Esophagus squamous epithelium (tissue), 5 donors: ENCODE data around the gene ZNF577. TPM values are rescaled to one million over a fixed set of nuclear protein-coding genes. Genes with fewer than 3 reads are reported as not detected.
A peak's percentile ranks its signal among the peaks of the same experiment; 100 is the strongest.
"Not testable (repeated sequence)": the region's sequence is repeated elsewhere in the genome, so short reads cannot be mapped to it uniquely, and the experiment has no call there.

Experiments used
- DNase-seq: peaks from one replicate; lab custom pipeline; 2025; lab: John Stamatoyannopoulos, UW
- H3K27ac ChIP-seq, 4 donors: fragments of 200-600 bp; sonication (generic); one replicate each; pipeline ENCODE4 v1.5.1; 2016 to 2019; ENCODE audit warnings: mild to moderate bottlenecking in 1 of 4
- H3K27me3 ChIP-seq, 4 donors: fragments of 200-600 bp; sonication (generic); 1 replicate in 3 of 4; 2 replicates in 1 of 4; pipeline versions ENCODE4 v1.5.1 to v1.6.0; 2017 to 2021; ENCODE audit warnings: antibody characterized with exemption in 1 of 4
- H3K36me3 ChIP-seq, 3 donors: fragments of 200-600 bp; sonication (generic); one replicate each; pipeline ENCODE4 v1.5.1; 2016 to 2019
- H3K4me1 ChIP-seq, 3 donors: fragments of 200-600 bp; sonication (generic); one replicate each; pipeline ENCODE4 v1.5.1; 2017 to 2019
- H3K4me3 ChIP-seq, 4 donors: fragments of 200-600 bp; sonication (generic); 1 replicate in 3 of 4; 2 replicates in 1 of 4; pipeline ENCODE4 v1.5.1; 2016 to 2019; ENCODE audit warnings: mild to moderate bottlenecking in 2 of 4, moderate library complexity in 1 of 4
- H3K9me3 ChIP-seq, 3 donors: fragments of 200-600 bp; sonication (generic); one replicate each; pipeline ENCODE4 v1.5.1; 2016 to 2019
- CTCF ChIP-seq, 6 experiments: fragments of 450-650 bp in 4 of 6; fragments of 200-600 bp in 2 of 6; sonication (generic) in 2 of 6; IDR thresholded peaks; one replicate each; pipeline ENCODE4 v1.5.1; 2016 to 2019; ENCODE audit warnings: antibody characterized with exemption in 6 of 6, mild to moderate bottlenecking in 4 of 6, moderate library complexity in 4 of 6
- POLR2A ChIP-seq, 4 donors: fragments of 450-650 bp; IDR thresholded peaks; one replicate each; pipeline ENCODE4 v1.6.1; 2017; ENCODE audit warnings: antibody characterized with exemption in 4 of 4, mild to moderate bottlenecking in 4 of 4, moderate library complexity in 3 of 4
- WGBS, 2 donors: methylation state at CpG; one replicate each; pipeline ENCODE4 v1.1.5; 2018; 5-methylcytosine and 5-hydroxymethylcytosine counted together
- intact Hi-C: fragments of 100-400 bp; cut with DNase I; formaldehyde crosslinking; loops from one replicate; pipeline ENCODE4 v1.15.0; 2022
- total RNA-seq, 4 donors: library from RNA; depleted of rRNA; stranded (reverse); fragments of >200 nt; gene quantifications; one replicate each; pipeline ENCODE4 v1.1.0, GENCODE V29; 2016
- donor health status: DM: yes; HTN: yes; CAD: no.

The ZNF577 gene
- total RNA-seq, 4 donors from 2014 or later, result 2.3 to 13.9 (median 3.3) TPM

GRCh38 chr19:51926426-51926783, 38.7 kb upstream of the ZNF577 start:
- TF ChIP-seq CTCF (IDR thresholded peaks at IDR 0.05), result no peak
- no peak for TF ChIP-seq POLR2A (IDR thresholded peaks at IDR 0.05)
- no peak for DNase-seq
- intact Hi-C loops, result loop anchor here (10.0 kb wide), 1 partner anchor 58 kb away; the partner anchor contains the start of gene ZNF350
- WGBS, 2 donors, result 28 to 39% methylated on average over 11 of the region's 11 CpGs
- Histone ChIP-seq H3K36me3 (peaks cover 0 to 20% (median 0%) of the 10 kb centered on the region in 3 donors), H3K27ac (peak overlapping the region; percentile 81 to 91 (median 90)), H3K4me1 (peaks cover 6 to 16% (median 6%) of the 10 kb centered on the region in 3 donors), H3K9me3 (peaks cover 0 to 46% (median 28%) of the 10 kb centered on the region in 3 donors), H3K27me3 (no peaks in the 10 kb centered on the region), H3K4me3 (peak overlapping the region; percentile 77 to 92 (median 84))

GRCh38 chr19:51921949-51922348, 34.2 kb upstream of the ZNF577 start:
- DNase-seq, result no peak
- H3K36me3 ChIP-seq, result no peaks in the 10 kb centered on the region
- no peak overlapping the region for H3K4me3 ChIP-seq
- no peak overlapping the region for H3K27ac ChIP-seq
- intact Hi-C loops, result loop anchor here (2.0 to 10.0 kb wide), 2 partner anchors 17 to 63 kb away; partner anchors contain the start of gene ZNF350
- H3K4me1 ChIP-seq, result peaks cover 0 to 4% (median 0%) of the 10 kb centered on the region in 3 donors
- 85 to 93% methylated on average over 6 to 7 of the region's 8 CpGs for WGBS, 2 donors
- H3K9me3 ChIP-seq, result peaks cover 0 to 77% (median 57%) of the 10 kb centered on the region in 3 donors
- no peaks in the 10 kb centered on the region for H3K27me3 ChIP-seq
- TF ChIP-seq POLR2A (IDR thresholded peaks at IDR 0.05) (no peak), CTCF (IDR thresholded peaks at IDR 0.05) (no peak)

GRCh38 chr19:51919606-51920005, 31.9 kb upstream of the ZNF577 start:
- TF ChIP-seq POLR2A (IDR thresholded peaks at IDR 0.05) (no peak), CTCF (IDR thresholded peaks at IDR 0.05) (no peak)
- no peak for DNase-seq
- intact Hi-C loops, result loop anchor here (10.0 kb wide), 1 partner anchor 65 kb away; the partner anchor contains the start of gene ZNF350
- Histone ChIP-seq H3K27me3 (no peaks in the 10 kb centered on the region), H3K4me3 (no peak overlapping the region), H3K27ac (no peak overlapping the region), H3K9me3 (peaks cover 0 to 99% (median 79%) of the 10 kb centered on the region in 3 donors), H3K36me3 (no peaks in the 10 kb centered on the region), H3K4me1 (no peaks in the 10 kb centered on the region)
- WGBS, 2 donors, result 75 to 90% methylated on average over 3 of the region's 3 CpGs

- H3K4me1 ChIP-seq, result no peaks in the 10 kb centered on the region
- intact Hi-C loops, result no loop called here
- H3K36me3 ChIP-seq, result no peaks in the 10 kb centered on the region
- 92% methylated on average over 1 of the region's 1 CpG for WGBS, 2 donors
- H3K27ac ChIP-seq, result no peak overlapping the region
- TF ChIP-seq POLR2A (IDR thresholded peaks at IDR 0.05) (no peak), CTCF (IDR thresholded peaks at IDR 0.05) (no peak)
- peaks cover 0 to 96% (median 60%) of the 10 kb centered on the region in 3 donors for H3K9me3 ChIP-seq
- no peaks in the 10 kb centered on the region for H3K27me3 ChIP-seq
- no peak for DNase-seq
- H3K4me3 ChIP-seq, result no peak overlapping the region
Observed at GRCh38 chr19:51916167-51916566, 28.4 kb upstream of the ZNF577 start.

- intact Hi-C loops, result no loop called here
- Histone ChIP-seq H3K4me3 (no peak overlapping the region), H3K27ac (no peak overlapping the region), H3K27me3 (peaks cover 0 to under 1% (median 0%) of the 10 kb centered on the region in 4 donors), H3K36me3 (no peaks in the 10 kb centered on the region), H3K9me3 (peaks cover 0 to 96% (median 52%) of the 10 kb centered on the region in 3 donors), H3K4me1 (no peaks in the 10 kb centered on the region)
- no peak for DNase-seq
- 71 to 75% methylated on average over 5 of the region's 5 CpGs for WGBS, 2 donors
- TF ChIP-seq POLR2A (IDR thresholded peaks at IDR 0.05) (no peak), CTCF (IDR thresholded peaks at IDR 0.05) (no peak)
Observed at GRCh38 chr19:51915324-51915867, 27.6 kb upstream of the ZNF577 start.

- H3K27ac ChIP-seq, intact Hi-C loops, DNase-seq, H3K4me3 ChIP-seq, H3K36me3 ChIP-seq: not testable (repeated sequence)
- H3K4me1 ChIP-seq, result peaks cover 0 to 12% (median 8%) of the 10 kb centered on the region in 3 donors
- H3K9me3 ChIP-seq, result peaks cover 0 to 65% (median 3%) of the 10 kb centered on the region in 3 donors
- peaks cover 0 to 40% (median 0%) of the 10 kb centered on the region in 4 donors for H3K27me3 ChIP-seq
- 33 to 35% methylated on average over 5 of the region's 5 CpGs for WGBS, 2 donors
Observed at GRCh38 chr19:51907981-51908380, 20.2 kb upstream of the ZNF577 start.

- intact Hi-C loops, DNase-seq, H3K4me3 ChIP-seq, H3K27ac ChIP-seq: not testable (repeated sequence)
- H3K36me3 ChIP-seq, result peaks cover 0 to 22% (median 0%) of the 10 kb centered on the region in 3 donors
- peaks cover 0 to 14% (median 8%) of the 10 kb centered on the region in 3 donors for H3K4me1 ChIP-seq
- peaks cover 0 to 69% (median 16%) of the 10 kb centered on the region in 3 donors for H3K9me3 ChIP-seq
- peaks cover 0 to 40% (median 0%) of the 10 kb centered on the region in 4 donors for H3K27me3 ChIP-seq
- 36 to 41% methylated on average over 9 of the region's 9 CpGs for WGBS, 2 donors
Observed at GRCh38 chr19:51906108-51906507, 18.4 kb upstream of the ZNF577 start.
